Memory B cell (primary cell): ENCODE data around the gene ADAM12.
A peak's percentile ranks its signal among the peaks of the same experiment; 100 is the strongest.

Experiments used
- ATAC-seq: fragments of 150-1000 bp; cut with Tn5 transposase; 2 replicates; pipeline ENCODE4 v1.10.0; 2021; ENCODE audit warnings: low read depth, mild to moderate bottlenecking, moderate library complexity
- DNase-seq, 2 donors: peaks; one replicate each; pipeline ENCODE4 v3.0.0; 2022; ENCODE audit warnings: low spot score in 2 of 2
- H3K27ac Mint-ChIP-seq: one replicate; pipeline ENCODE4 v1.8.0; 2022; ENCODE audit warnings: mild to moderate bottlenecking, moderate library complexity, mixed read lengths
- H3K27me3 Mint-ChIP-seq: one replicate; pipeline ENCODE4 v1.8.0; 2022; ENCODE audit warnings: mixed read lengths
- H3K36me3 Mint-ChIP-seq: one replicate; pipeline ENCODE4 v1.8.0; 2022; ENCODE audit warnings: mild to moderate bottlenecking, mixed read lengths
- H3K4me1 Mint-ChIP-seq: one replicate; pipeline ENCODE4 v1.8.0; 2022; ENCODE audit warnings: mixed read lengths
- H3K4me3 Mint-ChIP-seq: one replicate; pipeline ENCODE4 v1.8.0; 2022; ENCODE audit warnings: mild to moderate bottlenecking, moderate library complexity, mixed read lengths
- H3K9me3 Mint-ChIP-seq: one replicate; pipeline ENCODE4 v1.8.0; 2022; ENCODE audit warnings: mixed read lengths

The ADAM12 gene

DNA sequence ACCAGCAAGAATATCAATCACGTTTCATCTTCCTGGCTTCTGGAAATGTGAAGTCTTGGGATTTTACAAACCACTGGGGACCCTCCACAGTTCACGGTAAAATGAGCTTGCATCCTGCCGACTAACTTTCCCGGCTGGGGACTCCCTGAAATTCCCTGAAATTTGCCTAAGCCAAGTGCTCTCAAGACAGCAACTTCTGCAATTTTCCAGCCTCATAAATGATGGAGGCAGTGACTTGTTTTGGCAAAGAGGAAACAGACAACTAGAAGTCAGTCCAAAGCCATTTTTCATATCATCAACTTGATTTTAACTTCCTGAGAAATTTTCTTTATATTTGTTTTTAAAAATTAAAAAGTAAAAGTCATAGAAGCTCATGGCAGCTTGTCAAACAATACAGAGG is 279.6 kb downstream of the ADAM12 start:
- Mint-ChIP-seq H3K9me3 (no peaks in the 10 kb centered on the region), H3K27ac (no peak overlapping the region), H3K27me3 (peaks cover 12% of the 10 kb centered on the region), H3K4me1 (peaks cover 2% of the 10 kb centered on the region), H3K4me3 (no peak overlapping the region), H3K36me3 (peaks cover 2% of the 10 kb centered on the region)
- ATAC-seq (no peak), DNase-seq (no peak)

DNA sequence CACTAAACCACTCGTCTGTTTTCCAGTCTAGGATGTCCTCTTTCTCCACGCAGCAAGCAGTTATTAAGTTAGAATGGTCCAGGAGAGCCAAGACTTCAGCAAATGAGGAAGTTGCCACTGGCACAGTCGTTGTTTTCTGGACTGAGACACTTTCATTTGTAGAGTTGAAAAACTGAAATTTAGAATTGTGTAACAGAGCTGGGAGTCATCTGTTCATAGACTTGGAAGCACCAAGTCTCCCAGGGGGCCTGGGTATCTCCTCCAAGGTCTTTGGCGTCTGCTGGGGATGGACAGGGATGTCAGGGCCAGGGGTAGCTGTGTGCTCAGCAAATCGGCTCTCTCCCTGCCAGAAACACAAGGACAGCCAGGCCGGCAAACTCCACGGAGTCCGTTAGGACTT is 283.5 kb downstream of the ADAM12 start:
- ATAC-seq: no peak
- no peak overlapping the region for H3K27ac Mint-ChIP-seq
- peaks cover 5% of the 10 kb centered on the region for H3K4me1 Mint-ChIP-seq
- H3K36me3 Mint-ChIP-seq: no peaks in the 10 kb centered on the region
- H3K27me3 Mint-ChIP-seq: peaks cover 2% of the 10 kb centered on the region
- H3K9me3 Mint-ChIP-seq: no peaks in the 10 kb centered on the region
- no peak for DNase-seq
- H3K4me3 Mint-ChIP-seq: no peak overlapping the region

DNA sequence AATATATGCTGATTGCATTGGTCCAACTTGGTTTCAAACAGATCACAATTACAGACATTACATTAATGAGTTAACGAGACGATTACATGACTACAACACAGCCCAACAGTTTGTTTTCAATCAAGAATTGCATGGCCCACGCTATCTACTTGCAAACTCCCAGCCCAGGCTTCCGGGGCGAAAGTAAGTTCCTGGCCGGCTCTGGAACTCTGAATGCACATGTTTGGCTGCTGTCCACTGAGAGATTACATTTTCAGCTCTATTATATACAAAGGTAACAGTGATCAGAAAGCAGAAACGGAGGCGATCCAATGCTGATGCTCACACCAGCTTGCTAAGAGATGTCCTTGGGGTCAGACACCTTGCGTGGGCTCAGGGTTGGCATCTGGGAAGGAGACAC is 285.6 kb downstream of the ADAM12 start:
- Mint-ChIP-seq H3K9me3 (no peaks in the 10 kb centered on the region), H3K4me1 (peaks cover 5% of the 10 kb centered on the region), H3K27me3 (no peaks in the 10 kb centered on the region), H3K36me3 (no peaks in the 10 kb centered on the region), H3K27ac (no peak overlapping the region), H3K4me3 (no peak overlapping the region)
- ATAC-seq (no peak), DNase-seq (no peak)

DNA sequence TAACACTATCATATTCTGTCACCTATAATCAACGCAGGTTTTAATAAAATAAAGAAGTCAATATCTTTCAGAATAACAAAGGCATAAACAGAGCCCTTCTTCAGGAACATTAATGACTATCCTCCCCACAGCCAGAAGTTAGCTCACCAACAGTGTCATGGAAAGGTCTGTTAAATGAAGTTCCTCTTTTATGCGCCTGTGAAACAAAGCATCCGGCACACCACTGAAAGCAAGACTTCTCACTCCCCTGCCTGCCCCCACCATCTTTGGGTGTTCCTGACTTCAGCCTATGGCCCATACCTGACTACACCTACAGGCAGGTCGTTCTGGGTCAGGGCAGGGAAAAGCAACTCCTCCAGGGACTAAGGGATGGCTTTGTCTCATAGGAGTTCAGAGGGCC is 286.5 kb downstream of the ADAM12 start:
- no peaks in the 10 kb centered on the region for H3K9me3 Mint-ChIP-seq

DNA sequence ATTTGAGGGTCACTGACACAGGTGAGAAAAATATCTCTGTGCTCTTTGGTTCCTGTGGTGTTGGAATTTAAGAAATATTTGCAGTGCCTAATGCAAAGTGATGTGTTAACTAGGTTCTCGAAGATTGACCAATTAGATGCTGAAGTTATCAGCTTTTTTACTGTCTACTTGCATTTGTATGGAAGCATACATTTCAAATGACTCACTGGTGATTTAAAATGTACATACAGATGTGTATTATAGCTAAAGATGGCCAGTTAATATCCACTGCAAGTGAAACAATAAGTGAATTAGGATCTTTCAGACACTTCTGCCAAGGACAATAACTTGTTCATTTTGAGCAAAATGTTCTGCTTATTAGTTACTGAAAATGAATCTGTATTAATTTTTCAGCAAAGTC is 287.0 kb downstream of the ADAM12 start:
- Mint-ChIP-seq H3K9me3 (no peaks in the 10 kb centered on the region), H3K27ac (no peak overlapping the region), H3K4me1 (peaks cover 8% of the 10 kb centered on the region), H3K36me3 (no peaks in the 10 kb centered on the region), H3K27me3 (no peaks in the 10 kb centered on the region), H3K4me3 (no peak overlapping the region)
- DNase-seq: no peak
- ATAC-seq: no peak

More for the DNA sequence above, 286.5 kb downstream of the ADAM12 start:
- no peak overlapping the region for H3K27ac Mint-ChIP-seq
- peak; percentile 21 to 23 for DNase-seq
- no peaks in the 10 kb centered on the region for H3K27me3 Mint-ChIP-seq
- ATAC-seq: peak; percentile 96
- H3K36me3 Mint-ChIP-seq: no peaks in the 10 kb centered on the region
- peaks cover 5% of the 10 kb centered on the region for H3K4me1 Mint-ChIP-seq
- H3K4me3 Mint-ChIP-seq: no peak overlapping the region

DNA sequence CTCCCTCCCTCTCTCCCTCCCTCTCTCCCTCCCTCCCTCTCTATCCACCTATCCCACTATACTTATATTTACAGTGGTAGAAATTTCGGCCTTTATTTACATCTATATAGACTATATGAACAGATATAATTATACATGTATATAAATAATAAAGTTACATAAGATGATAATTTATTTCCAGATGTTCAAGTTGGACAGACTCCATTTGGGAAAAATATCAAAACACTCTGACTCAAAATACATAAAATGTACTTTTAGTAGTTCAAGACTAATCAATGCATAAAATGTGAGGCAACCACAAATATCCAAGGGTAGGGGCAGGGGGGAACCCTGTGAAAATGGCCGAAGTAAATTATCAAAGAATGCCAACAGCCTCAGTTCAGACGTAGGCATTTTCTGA is 288.9 kb downstream of the ADAM12 start:
- no peaks in the 10 kb centered on the region for H3K36me3 Mint-ChIP-seq
- ATAC-seq: no peak
- H3K27ac Mint-ChIP-seq: no peak overlapping the region
- H3K27me3 Mint-ChIP-seq: no peaks in the 10 kb centered on the region
- DNase-seq: no peak
- H3K4me3 Mint-ChIP-seq: no peak overlapping the region
- H3K4me1 Mint-ChIP-seq: peaks cover 9% of the 10 kb centered on the region
- H3K9me3 Mint-ChIP-seq: no peaks in the 10 kb centered on the region

DNA sequence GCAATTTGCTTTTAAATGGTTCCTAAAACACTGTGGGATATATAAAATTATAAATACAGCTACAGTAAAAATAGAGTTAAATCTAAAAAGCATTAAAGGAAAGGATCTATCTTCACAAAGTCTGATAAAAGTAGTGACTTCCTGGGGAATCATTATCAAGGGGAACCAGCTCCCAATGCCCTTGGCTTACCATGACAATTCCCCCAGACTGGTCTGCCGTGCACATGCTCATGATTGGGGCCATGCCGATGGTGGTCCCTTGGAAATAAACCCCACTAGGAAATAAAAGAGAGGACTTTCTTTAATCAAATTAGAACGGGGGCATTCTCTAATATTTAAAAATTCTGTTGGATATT is 290.1 kb downstream of the ADAM12 start:
- no peaks in the 10 kb centered on the region for H3K36me3 Mint-ChIP-seq
- DNase-seq (no peak), ATAC-seq (no peak)
- H3K4me3 Mint-ChIP-seq: no peak overlapping the region
- no peak overlapping the region for H3K27ac Mint-ChIP-seq
- H3K27me3 Mint-ChIP-seq: no peaks in the 10 kb centered on the region
- H3K4me1 Mint-ChIP-seq: peaks cover 9% of the 10 kb centered on the region
- no peaks in the 10 kb centered on the region for H3K9me3 Mint-ChIP-seq

DNA sequence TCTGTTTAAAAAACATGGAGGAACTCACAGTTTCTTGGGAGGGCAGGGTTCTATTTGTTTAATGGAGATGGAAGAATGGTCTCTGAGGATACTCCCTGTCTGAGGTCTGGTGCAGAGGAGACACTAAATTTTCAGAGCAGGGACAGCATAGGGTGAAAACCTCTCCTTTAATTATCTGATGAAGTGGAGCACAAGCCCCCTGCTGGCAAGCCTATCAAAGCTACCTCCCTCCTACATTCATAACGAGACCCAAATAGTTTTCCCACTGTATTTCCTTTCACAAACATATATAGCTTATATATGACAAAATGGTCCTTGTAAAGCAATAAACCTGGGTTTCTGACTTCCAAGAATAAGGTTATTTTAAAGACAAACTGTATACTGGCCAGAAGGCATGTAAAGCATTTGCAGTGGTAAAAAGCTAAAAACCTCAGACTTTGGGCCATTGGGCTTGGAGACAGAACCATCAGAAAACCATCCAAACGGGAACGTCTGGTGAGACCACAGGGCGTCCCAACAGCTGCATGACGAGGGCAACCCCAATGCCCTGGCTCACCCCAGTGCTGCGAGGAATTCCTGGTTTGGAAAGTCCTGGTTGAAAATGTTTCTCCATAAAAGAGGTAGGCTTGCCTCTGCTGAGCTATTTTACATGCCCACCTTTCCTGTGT is 290.6 kb downstream of the ADAM12 start:
- Mint-ChIP-seq H3K27me3 (no peaks in the 10 kb centered on the region), H3K27ac (no peak overlapping the region), H3K4me1 (peaks cover 9% of the 10 kb centered on the region), H3K36me3 (no peaks in the 10 kb centered on the region), H3K4me3 (no peak overlapping the region), H3K9me3 (no peaks in the 10 kb centered on the region)
- no peak for DNase-seq
- ATAC-seq: no peak

DNA sequence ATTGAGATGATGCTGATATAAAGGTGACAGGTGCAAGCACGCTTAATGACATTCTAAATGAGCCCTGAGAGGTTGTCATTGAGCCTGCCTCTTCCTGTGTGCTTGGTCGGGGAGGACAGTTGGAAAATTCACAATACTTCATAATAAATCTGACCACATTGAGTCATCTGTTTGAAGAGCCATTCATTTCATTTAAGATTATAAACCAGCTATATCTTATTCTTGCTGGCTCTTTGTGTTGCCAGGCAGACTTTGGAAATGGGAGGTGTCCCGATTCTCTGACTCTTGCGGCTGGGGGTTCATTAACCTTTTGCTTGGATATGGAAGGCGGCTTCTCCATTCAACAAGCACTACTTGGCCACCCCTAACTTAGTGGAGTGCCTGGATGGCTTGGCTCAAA is 293.7 kb downstream of the ADAM12 start:
- Mint-ChIP-seq H3K27me3 (no peaks in the 10 kb centered on the region), H3K4me3 (no peak overlapping the region), H3K4me1 (peaks cover 4% of the 10 kb centered on the region), H3K9me3 (no peaks in the 10 kb centered on the region), H3K27ac (no peak overlapping the region), H3K36me3 (no peaks in the 10 kb centered on the region)
- no peak for ATAC-seq
- no peak for DNase-seq

DNA sequence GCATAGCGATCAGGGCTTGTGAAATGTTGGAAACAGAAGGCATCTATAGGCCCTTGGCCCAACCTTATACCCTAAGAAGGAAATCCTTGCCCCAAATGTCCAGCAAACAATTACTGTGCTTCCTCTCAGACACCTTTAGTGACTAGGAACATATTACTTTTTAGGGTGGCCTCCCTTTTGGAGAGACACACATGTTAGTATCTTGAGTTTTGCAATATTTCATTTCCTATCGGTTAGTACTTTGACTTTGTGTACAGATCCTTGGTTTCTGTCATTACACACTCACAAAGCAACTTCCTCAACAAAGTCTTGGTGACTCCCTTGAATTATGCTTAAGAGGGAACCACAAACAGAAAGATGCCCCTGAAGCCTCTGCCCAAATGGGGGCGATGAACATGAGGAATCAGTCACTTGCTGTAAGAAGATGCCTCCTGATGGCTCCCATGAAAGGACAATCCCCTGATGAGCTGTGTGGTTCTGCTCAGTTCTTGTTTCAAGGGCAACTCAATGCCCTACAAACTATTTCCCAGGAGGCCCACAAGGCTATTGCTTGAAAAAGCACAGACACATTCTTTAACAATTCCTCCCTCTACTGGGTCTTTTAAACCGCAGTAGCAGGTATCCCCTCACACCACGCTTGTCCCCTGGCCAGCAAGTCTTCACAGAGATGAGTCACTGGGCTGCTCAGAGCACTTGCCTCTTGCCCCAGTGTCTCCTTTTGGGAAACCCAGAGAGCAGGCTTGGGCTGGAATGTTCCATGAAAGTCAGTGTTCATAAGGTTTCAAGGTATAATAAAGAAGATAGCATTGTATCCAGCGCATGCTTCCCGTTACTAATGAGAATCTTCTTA is 295.7 kb downstream of the ADAM12 start:
- DNase-seq (no peak), ATAC-seq (no peak)
- H3K27me3 Mint-ChIP-seq: no peaks in the 10 kb centered on the region
- H3K4me1 Mint-ChIP-seq: peaks cover 4% of the 10 kb centered on the region
- H3K4me3 Mint-ChIP-seq: no peak overlapping the region
- H3K27ac Mint-ChIP-seq: no peak overlapping the region
- no peaks in the 10 kb centered on the region for H3K36me3 Mint-ChIP-seq
- H3K9me3 Mint-ChIP-seq: no peaks in the 10 kb centered on the region

DNA sequence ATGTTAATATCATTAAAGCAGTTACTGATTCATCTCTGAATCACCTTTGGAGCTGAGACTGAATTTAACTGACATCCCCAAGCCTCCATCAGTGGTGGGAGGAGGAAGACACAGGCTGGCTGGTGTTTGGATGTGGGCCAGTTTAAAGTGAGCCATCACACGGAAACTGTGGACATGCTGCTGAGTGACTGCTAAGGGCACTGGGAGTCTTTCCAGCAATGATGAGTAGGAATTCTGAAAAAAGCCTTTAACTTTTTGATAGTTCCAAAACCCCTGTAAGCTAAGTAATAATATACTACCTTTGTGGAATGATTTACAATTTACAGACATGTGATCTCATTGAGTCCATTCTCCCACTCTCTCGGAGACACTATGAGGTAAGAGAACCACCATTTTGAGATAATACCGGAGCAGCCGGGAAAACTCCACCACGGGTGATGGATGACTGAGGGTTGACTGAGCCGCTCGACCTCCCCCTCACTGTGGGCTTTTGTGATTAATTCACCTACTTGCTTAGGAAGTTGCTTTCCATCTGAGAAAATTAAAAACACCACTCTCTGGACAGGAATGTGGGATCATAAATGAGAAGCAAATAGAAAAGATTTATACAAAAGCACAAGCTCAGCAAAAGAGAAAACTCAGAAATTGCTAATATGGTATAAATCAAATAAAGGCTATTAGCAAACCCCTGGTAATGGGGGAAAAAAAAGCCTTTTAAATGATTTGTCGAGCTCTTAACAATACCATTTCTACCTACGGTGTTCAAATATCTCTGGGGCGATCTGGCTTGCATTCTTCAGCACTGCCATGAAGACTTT is 297.2 kb downstream of the ADAM12 start:
- ATAC-seq (no peak), DNase-seq (no peak)
- Mint-ChIP-seq H3K9me3 (no peaks in the 10 kb centered on the region), H3K36me3 (no peaks in the 10 kb centered on the region), H3K4me3 (no peak overlapping the region), H3K4me1 (no peaks in the 10 kb centered on the region), H3K27ac (no peak overlapping the region), H3K27me3 (no peaks in the 10 kb centered on the region)

DNA sequence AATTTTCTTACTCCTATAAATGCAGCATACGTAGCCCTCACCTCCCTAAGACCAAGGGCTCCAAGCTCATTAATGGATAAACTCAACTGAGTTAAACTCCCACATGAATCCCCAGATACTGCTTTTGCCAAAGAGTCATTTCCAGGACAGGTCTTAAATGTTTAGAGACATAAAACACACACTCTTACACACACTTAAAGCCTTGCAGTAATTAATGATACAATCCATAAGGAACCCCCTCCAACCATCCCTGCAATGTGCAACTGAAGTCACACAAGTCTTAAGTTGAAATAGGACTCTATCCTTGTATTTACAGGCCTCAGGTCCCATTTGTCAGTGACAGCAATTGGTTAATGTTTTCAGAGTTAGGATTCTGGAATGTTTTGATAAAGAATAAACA is 297.8 kb downstream of the ADAM12 start:
- H3K27me3 Mint-ChIP-seq: peaks cover 3% of the 10 kb centered on the region
- no peaks in the 10 kb centered on the region for H3K36me3 Mint-ChIP-seq
- H3K9me3 Mint-ChIP-seq: no peaks in the 10 kb centered on the region
- H3K27ac Mint-ChIP-seq: no peak overlapping the region
- no peak overlapping the region for H3K4me3 Mint-ChIP-seq
- DNase-seq (no peak), ATAC-seq (no peak)
- no peaks in the 10 kb centered on the region for H3K4me1 Mint-ChIP-seq

DNA sequence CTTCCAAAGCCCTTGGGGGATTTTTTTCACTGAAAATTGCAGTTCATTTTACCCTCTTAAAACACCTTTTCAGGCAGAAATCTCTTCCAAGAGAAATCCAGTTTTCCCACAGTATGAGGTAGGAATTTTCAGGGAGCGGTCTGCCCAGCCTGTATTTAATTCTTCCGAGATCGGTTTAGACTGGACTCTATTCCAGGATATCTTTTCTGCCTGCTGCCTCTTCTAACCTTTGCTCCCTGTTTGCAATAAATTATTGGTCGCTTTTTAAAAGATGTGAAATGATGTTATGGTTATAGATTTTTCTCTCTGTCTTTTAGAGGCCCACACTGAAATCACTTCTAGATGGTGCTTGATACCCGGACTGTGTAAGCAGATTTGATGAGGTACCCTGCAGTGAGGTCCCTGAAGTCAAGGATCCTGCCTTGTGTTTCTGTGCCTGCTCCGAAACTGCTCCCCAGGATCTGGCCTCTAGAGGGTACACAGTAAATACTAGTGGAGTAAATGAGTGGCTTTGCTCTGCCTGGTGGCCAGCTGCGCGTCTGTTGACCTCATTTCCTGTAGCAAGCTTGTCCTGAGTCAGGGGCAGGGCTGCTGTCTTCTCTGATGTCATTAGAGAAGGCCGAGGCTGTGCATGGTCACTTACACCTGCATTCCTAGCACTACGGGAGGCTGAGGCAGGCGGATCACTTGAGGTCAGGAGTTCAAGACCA is 300.3 kb downstream of the ADAM12 start:
- ATAC-seq (no peak), DNase-seq (no peak)
- peaks cover 6% of the 10 kb centered on the region for H3K27me3 Mint-ChIP-seq
- no peaks in the 10 kb centered on the region for H3K4me1 Mint-ChIP-seq
- no peak overlapping the region for H3K27ac Mint-ChIP-seq
- no peaks in the 10 kb centered on the region for H3K9me3 Mint-ChIP-seq
- no peak overlapping the region for H3K4me3 Mint-ChIP-seq
- no peaks in the 10 kb centered on the region for H3K36me3 Mint-ChIP-seq
